GM12878 (cell line): ENCODE results near the gene OLA1. TPM values are rescaled to one million over a fixed set of nuclear protein-coding genes. Genes with fewer than 3 reads are reported as not detected.
"Not testable (repeated sequence)": the region's sequence is repeated elsewhere in the genome, so short reads cannot be mapped to it uniquely, and the experiment has no call there.

ENCODE experiments used
- ATAC-seq: fragments of 200-7000 bp; cut with Tn5 transposase; 3 replicates; pipeline ENCODE4 v1.9.1; 2020; ENCODE audit warnings: mild to moderate bottlenecking, moderate library complexity
- BruUV-seq: library from RNA; stranded (reverse); fragments of 400-500 nt; replicated peaks from 2 replicates; lab custom pipeline; 2021; lab: Mats Ljungman, UMichigan
- CTCF ChIA-PET: fragments of 300-600 bp; sonication (Branson Sonifier 250); formaldehyde crosslinking; extraction: SDS; loops from one replicate; lab custom pipeline; 2021; ENCODE audit warnings: inconsistent platforms; lab: Yijun Ruan, JAX
- POLR2A ChIA-PET: fragments of 350-600 bp; formaldehyde crosslinking; extraction: SDS; loops from one replicate; lab custom pipeline; 2021; ENCODE audit warnings: inconsistent platforms; lab: Charles Lee
- RAD21 ChIA-PET: fragments of 300-600 bp; sonication (Branson Sonifier 250); formaldehyde crosslinking; loops from one replicate; lab custom pipeline; 2023; ENCODE audit warnings: antibody characterized with exemption; ENCODE audit not compliant: unreplicated experiment; lab: Charles Lee
- SMC1A ChIA-PET: fragments of 300-600 bp; sonication (Branson Sonifier 250); formaldehyde crosslinking; loops from one replicate; lab custom pipeline; 2023; ENCODE audit not compliant: unreplicated experiment, uncharacterized antibody; lab: Charles Lee
- DNase-seq: peaks from one replicate; pipeline ENCODE4 v3.0.0-alpha.2; 2011; ENCODE audit warnings: low read depth, low spot score
- FAIRE-seq: peaks from 3 replicates; lab custom pipeline; 2011; peaks lifted over from hg19 to GRCh38; lab: Jason Lieb, UNC
- H2AFZ ChIP-seq: 2 replicates; pipeline ENCODE4 v1.6.0; 2011; ENCODE audit warnings: low read depth, low read length, control low read depth; ENCODE audit not compliant: control insufficient read depth
- H3K27ac ChIP-seq: 2 replicates; pipeline ENCODE4 v1.5.1; 2011; ENCODE audit warnings: control low read depth; ENCODE audit not compliant: control insufficient read depth, insufficient read depth
- H3K27me3 ChIP-seq, 2 experiments: replicated peaks in 1 of 2; 2 replicates each; pipeline versions ENCODE4 v1.6.0 to v1.6.1; 2011; ENCODE audit warnings: low read length in 1 of 2; ENCODE audit not compliant: control insufficient read depth in 2 of 2, insufficient read depth in 2 of 2
- H3K36me3 ChIP-seq, 2 experiments: 2 replicates each; pipeline ENCODE4 v1.5.1; 2011; ENCODE audit warnings: low read length in 1 of 2; ENCODE audit not compliant: control insufficient read depth in 2 of 2, insufficient read depth in 2 of 2
- H3K4me1 ChIP-seq: 2 replicates; pipeline ENCODE4 v1.6.1; 2011; ENCODE audit warnings: mild to moderate bottlenecking, low read length, moderate library complexity, mixed read lengths; ENCODE audit not compliant: control insufficient read depth, insufficient read depth
- H3K4me2 ChIP-seq: 2 replicates; pipeline ENCODE4 v1.6.0; 2011; ENCODE audit warnings: control low read depth; ENCODE audit not compliant: control insufficient read depth, insufficient read depth
- H3K4me3 ChIP-seq: fragments of 200-600 bp; sonication (generic); 2 replicates; pipeline ENCODE4 v1.5.1; 2016
- H3K79me2 ChIP-seq: 2 replicates; pipeline ENCODE4 v1.6.0; 2011; ENCODE audit warnings: low read length; ENCODE audit not compliant: control insufficient read depth, insufficient read depth
- H3K9ac ChIP-seq: 2 replicates; pipeline ENCODE4 v1.8.0; 2011; ENCODE audit warnings: low read length, control low read depth, mixed read lengths; ENCODE audit not compliant: control insufficient read depth, insufficient read depth
- H3K9me3 ChIP-seq: replicated peaks from 3 replicates; pipeline ENCODE4 v1.5.1; 2011; ENCODE audit warnings: mild to moderate bottlenecking, low read length; ENCODE audit not compliant: control insufficient read depth, insufficient read depth
- H4K20me1 ChIP-seq: 2 replicates; pipeline ENCODE4 v1.6.0; 2011; ENCODE audit not compliant: control insufficient read depth, insufficient read depth
- HDAC6 ChIP-seq: fragments of 200-600 bp; sonication (generic); IDR thresholded peaks from one replicate; pipeline ENCODE4 v1.8.0; 2017; ENCODE audit warnings: antibody characterized with exemption; ENCODE audit not compliant: unreplicated experiment
- SIX5 ChIP-seq: IDR thresholded peaks from 2 replicates; pipeline ENCODE4 v1.6.1; 2011; ENCODE audit warnings: mild to moderate bottlenecking, low read depth, low read length, moderate library complexity; ENCODE audit not compliant: severe bottlenecking
- TCF12 ChIP-seq: IDR thresholded peaks from 2 replicates; pipeline ENCODE4 v1.6.1; 2011; ENCODE audit warnings: low read depth, mild to moderate bottlenecking, low read length
- WGBS: methylation state at CpG from one replicate; pipeline ENCODE4 v1.1.6; 2016; ENCODE audit warnings: low lambda C conversion rate; ENCODE audit not compliant: insufficient replicate concordance, insufficient coverage; ENCODE audit errors: missing lambda C conversion rate; 5-methylcytosine and 5-hydroxymethylcytosine counted together
- in situ Hi-C: fragments of 300-500 bp; cut with MboI; formaldehyde crosslinking; loops from 9 replicates; pipeline ENCODE4 v1.14.3; 2018; ENCODE audit warnings: mixed read lengths
- intact Hi-C: fragments of 100-400 bp; cut with micrococcal nuclease; formaldehyde crosslinking; loops from one replicate; pipeline ENCODE4 v1.14.2; 2022; ENCODE audit not compliant: unreplicated experiment
- polyA plus RNA-seq, 11 experiments: library from polyadenylated mRNA; depleted of rRNA in 4 of 11; unstranded in 6 of 11; stranded (reverse) in 5 of 11; fragments of >200 nt; fragmentation: Nextera tagmentation in 4 of 11; fragmentation: Illumina TruSeq in 1 of 11; extraction: Ambion mirVana in 4 of 11; extraction: Trizol in 1 of 11; gene quantifications; 1 replicate in 1 of 11; 2 replicates in 10 of 11; pipeline versions ENCODE4 v1.2.1 to v1.2.3, GENCODE V29; 2011 to 2016; ENCODE audit warnings: inconsistent platforms in 2 of 11, missing spikeins in 2 of 11, low read depth in 1 of 11
- total RNA-seq, 4 experiments: library from RNA; depleted of rRNA in 3 of 4; stranded (reverse); fragments of >200 nt in 3 of 4; fragmentation: Illumina TruSeq in 1 of 4; extraction: Trizol in 1 of 4; gene quantifications; 2 replicates each; pipeline versions ENCODE4 v1.2.1 to v1.2.3, GENCODE V29; 2013 to 2021
- TF ChIP-seq, protein P1 (sequence below): fragments of 450-650 bp; IDR thresholded peaks from 2 replicates; pipeline ENCODE4 v1.6.1; 2017; ENCODE audit warnings: antibody characterized with exemption, mild to moderate bottlenecking, moderate library complexity

Gene OLA1
- total and polyA plus RNA-seq, 10 of the 15 experiments (the other 5 are each of a cell fraction or from before 2014, with no cell fraction given), result 107 to 238 (median 142) TPM

- ATAC-seq (no peak), DNase-seq (no peak), FAIRE-seq (no peak)
- Histone ChIP-seq H3K27me3 (no peaks in the 10 kb centered on the region), H3K4me3 (no peak overlapping the region), H3K36me3 (no peaks in the 10 kb centered on the region), H3K4me1 (no peaks in the 10 kb centered on the region), H3K4me2 (no peak overlapping the region), H4K20me1 (no peaks in the 10 kb centered on the region), H3K79me2 (no peaks in the 10 kb centered on the region), H3K27ac (no peak overlapping the region), H2AFZ (no peak overlapping the region), H3K9me3 (no peaks in the 10 kb centered on the region), H3K9ac (no peak overlapping the region)
- ChIA-PET POLR2A (no interaction called here), SMC1A (no interaction called here), CTCF (no interaction called here), RAD21 (no interaction called here)
- no peak for TF ChIP-seq TCF12
- TF ChIP-seq, protein P1, sequence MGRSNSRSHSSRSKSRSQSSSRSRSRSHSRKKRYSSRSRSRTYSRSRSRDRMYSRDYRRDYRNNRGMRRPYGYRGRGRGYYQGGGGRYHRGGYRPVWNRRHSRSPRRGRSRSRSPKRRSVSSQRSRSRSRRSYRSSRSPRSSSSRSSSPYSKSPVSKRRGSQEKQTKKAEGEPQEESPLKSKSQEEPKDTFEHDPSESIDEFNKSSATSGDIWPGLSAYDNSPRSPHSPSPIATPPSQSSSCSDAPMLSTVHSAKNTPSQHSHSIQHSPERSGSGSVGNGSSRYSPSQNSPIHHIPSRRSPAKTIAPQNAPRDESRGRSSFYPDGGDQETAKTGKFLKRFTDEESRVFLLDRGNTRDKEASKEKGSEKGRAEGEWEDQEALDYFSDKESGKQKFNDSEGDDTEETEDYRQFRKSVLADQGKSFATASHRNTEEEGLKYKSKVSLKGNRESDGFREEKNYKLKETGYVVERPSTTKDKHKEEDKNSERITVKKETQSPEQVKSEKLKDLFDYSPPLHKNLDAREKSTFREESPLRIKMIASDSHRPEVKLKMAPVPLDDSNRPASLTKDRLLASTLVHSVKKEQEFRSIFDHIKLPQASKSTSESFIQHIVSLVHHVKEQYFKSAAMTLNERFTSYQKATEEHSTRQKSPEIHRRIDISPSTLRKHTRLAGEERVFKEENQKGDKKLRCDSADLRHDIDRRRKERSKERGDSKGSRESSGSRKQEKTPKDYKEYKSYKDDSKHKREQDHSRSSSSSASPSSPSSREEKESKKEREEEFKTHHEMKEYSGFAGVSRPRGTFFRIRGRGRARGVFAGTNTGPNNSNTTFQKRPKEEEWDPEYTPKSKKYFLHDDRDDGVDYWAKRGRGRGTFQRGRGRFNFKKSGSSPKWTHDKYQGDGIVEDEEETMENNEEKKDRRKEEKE, result no peak
- no peak for TF ChIP-seq SIX5
- no peak for TF ChIP-seq HDAC6
- 14% methylated on average over 3 of the region's 3 CpGs for WGBS
- in situ Hi-C loops, result no loop called here
- intact Hi-C loops, result no loop called here
- BruUV-seq, result no TSS peak
Measured at GRCh38 chr2:174280596-174280995, 32.3 kb upstream of the OLA1 start.

DNA sequence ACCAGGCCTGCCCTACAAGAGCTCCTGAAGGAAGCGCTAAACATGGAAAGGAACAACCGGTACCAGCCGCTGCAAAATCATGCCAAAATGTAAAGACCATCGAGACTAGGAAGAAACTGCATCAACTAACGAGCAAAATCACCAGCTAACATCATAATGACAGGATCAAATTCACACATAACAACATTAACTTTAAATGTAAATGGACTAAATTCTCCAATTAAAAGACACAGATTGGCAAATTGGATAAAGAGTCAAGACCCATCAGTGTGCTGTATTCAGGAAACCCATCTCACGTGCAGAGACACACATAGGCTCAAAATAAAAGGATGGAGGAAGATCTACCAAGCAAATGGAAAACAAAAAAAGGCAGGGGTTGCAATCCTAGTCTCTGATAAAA, 21.9 kb upstream of the OLA1 start:
- H3K9me3 ChIP-seq, intact Hi-C loops, SMC1A ChIA-PET, H3K79me2 ChIP-seq, H3K4me1 ChIP-seq, H3K27ac ChIP-seq, H3K36me3 ChIP-seq, FAIRE-seq, H3K27me3 ChIP-seq, in situ Hi-C loops, H3K4me2 ChIP-seq, H3K9ac ChIP-seq, BruUV-seq, RAD21 ChIA-PET, H2AFZ ChIP-seq, CTCF ChIA-PET, POLR2A ChIA-PET, H3K4me3 ChIP-seq, DNase-seq, H4K20me1 ChIP-seq, ATAC-seq: not testable (repeated sequence)
- WGBS, result 90% methylated on average over 2 of the region's 6 CpGs
